ENCODE measurements around the gene CFAP251.

Gene CFAP251

DNA sequence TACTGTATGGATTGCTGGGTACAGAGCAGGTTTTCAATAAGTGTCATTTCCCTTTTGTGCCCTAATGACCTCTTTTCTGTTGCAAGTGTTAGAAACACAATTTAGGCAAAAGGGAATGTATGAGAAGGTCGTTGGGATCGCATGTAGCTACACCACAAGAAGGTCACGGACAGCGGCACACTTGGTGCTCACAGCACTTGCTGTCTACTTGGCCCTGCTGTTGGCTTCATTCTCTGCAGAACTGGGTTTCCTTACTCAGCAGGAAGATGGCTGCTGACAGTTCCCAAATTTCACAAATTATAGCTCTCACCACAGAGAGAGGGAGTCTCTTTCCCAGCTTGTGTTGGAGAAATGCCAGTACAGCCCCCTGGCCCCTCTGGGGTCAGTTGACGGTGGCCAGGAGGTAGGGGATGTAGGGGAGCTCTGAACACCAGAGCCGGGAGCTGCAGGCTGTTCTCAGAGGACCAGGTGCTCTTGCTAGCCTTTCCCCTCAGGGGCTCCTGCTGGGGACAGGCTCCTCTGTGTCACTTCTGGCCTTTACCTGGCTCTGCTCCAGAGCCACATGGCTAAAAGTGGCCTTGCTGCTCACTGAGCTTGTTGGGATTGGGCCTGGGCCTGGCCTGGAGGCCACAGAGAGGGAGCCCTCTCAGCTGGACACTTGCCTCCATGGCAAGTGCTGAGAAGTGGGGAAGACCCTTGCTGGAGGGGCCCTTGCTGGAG, 52.3 kb downstream of the CFAP251 start:
- ChIA-PET POLR2A (ENCODE audit: low non-redundant PET) (no interaction called here), CTCF (no interaction called here)
- no peak overlapping the region for H3K27ac ChIP-seq
- TF ChIP-seq, protein P1, sequence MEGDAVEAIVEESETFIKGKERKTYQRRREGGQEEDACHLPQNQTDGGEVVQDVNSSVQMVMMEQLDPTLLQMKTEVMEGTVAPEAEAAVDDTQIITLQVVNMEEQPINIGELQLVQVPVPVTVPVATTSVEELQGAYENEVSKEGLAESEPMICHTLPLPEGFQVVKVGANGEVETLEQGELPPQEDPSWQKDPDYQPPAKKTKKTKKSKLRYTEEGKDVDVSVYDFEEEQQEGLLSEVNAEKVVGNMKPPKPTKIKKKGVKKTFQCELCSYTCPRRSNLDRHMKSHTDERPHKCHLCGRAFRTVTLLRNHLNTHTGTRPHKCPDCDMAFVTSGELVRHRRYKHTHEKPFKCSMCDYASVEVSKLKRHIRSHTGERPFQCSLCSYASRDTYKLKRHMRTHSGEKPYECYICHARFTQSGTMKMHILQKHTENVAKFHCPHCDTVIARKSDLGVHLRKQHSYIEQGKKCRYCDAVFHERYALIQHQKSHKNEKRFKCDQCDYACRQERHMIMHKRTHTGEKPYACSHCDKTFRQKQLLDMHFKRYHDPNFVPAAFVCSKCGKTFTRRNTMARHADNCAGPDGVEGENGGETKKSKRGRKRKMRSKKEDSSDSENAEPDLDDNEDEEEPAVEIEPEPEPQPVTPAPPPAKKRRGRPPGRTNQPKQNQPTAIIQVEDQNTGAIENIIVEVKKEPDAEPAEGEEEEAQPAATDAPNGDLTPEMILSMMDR (conservative IDR thresholded peaks at IDR 0.05; ENCODE audit: low read depth): no peak
- no peak for DNase-seq (ENCODE audit: low spot score)

DNA sequence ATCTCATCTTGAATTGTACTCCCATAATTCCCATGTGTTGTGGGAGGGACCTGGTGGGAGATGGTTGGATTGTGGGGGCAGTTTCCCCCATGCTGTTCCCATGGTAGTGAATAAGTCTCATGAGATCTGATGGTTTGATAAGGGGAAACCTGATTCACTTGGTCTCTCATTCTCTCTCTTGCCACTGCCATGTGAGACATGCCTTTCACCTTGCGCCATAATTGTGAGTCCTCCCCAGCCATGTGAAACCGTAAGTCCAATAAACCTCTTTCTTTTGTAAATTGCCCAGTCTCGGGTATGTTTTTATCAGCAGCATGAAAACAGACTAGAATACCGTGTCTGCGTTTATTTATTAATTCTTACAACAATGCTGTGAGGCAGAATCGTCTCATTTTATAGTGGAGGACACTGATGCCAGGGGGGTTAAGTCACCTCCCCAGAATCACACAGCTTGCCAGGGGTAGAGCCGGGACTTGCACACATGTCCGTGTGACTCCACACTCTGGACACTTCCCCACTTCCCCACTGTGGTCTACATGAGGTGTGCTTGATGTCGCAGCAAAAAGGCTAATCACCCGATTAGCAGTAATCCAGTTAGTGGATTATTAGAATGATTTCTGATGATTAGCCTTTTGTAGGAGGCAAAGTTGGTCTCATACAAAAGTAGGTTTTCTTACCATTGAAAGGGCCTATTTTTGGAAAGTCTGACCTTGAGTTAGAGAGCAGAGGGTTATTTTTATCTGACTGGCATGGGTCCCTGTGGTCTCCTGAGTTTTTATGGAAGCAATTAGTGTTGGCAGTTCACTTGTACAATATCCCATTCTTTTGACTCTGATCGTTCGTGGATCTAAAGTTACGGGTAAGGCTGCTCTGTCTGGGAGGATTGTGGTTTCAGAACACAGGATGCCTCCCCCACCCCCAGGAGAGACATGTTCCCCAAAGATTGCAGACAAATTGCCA, 55.9 kb downstream of the CFAP251 start:
- TF ChIP-seq, protein P1 (conservative IDR thresholded peaks at IDR 0.05; ENCODE audit: low read depth): no peak
- DNase-seq (ENCODE audit: low spot score): no peak
- ChIA-PET POLR2A (ENCODE audit: low non-redundant PET) (no interaction called here), CTCF (interaction anchor here (0.7 kb wide), 1 partner anchor 62 kb away, joined by 3 read pairs; no protein-coding TSS in a partner anchor)
- H3K27ac ChIP-seq: no peak overlapping the region

GRCh38 chr12:121975021-121975420, 56.6 kb downstream of the CFAP251 start:
- TF ChIP-seq, protein P1 (conservative IDR thresholded peaks at IDR 0.05; ENCODE audit: low read depth): no peak
- no peak overlapping the region for H3K27ac ChIP-seq
- no peak for DNase-seq (ENCODE audit: low spot score)
- ChIA-PET POLR2A (ENCODE audit: low non-redundant PET) (no interaction called here), CTCF (no interaction called here)

GRCh38 chr12:121976950-121977349, 58.6 kb downstream of the CFAP251 start:
- POLR2A ChIA-PET (ENCODE audit: low non-redundant PET): no interaction called here
- no peak for DNase-seq (ENCODE audit: low spot score)
- TF ChIP-seq, protein P1 (conservative IDR thresholded peaks at IDR 0.05; ENCODE audit: low read depth): no peak
- CTCF ChIA-PET: no interaction called here
- no peak overlapping the region for H3K27ac ChIP-seq

DNA sequence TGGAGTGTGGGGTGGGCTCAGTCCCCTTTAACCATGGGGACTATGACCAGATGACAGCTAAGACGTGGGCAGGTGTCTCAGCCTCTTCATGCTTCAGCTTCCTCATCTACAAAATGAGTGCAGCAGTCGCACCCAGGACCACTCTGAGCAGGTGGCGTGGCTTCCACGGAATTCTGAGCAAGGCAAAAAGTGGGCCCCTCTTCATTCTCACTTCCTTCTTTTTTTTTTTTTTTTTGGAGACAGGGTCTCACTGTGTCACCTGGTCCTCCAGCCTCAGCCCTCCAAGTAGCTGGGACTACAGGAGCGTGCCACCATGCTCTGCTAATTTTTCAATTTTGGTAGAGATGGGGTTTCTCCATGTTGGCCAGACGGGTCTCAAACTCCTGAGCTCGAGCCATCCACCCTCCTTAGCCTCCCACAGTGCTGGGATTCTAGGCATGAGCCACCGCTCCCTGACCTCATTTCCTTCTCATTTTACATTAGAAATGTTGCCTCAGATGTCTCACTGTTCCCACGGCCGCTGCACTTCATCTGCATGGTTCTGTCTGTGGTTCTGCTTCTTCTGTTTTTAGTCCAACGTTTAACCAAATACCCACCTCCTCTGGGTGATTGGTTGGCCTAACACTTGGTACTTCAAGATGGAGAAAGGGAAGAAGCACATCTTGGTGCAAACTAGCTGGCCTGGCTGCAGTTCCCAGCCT, 61.9 kb downstream of the CFAP251 start:
- ChIA-PET POLR2A (ENCODE audit: low non-redundant PET) (no interaction called here), CTCF (interaction anchor here (0.6 to 0.7 kb wide), 2 partner anchors 110 to 185 kb away, joined by 3 to 5 read pairs; no protein-coding TSS in a partner anchor)
- no peak overlapping the region for H3K27ac ChIP-seq
- no peak for DNase-seq (ENCODE audit: low spot score)
- TF ChIP-seq, protein P1 (conservative IDR thresholded peaks at IDR 0.05; ENCODE audit: low read depth): no peak

DNA sequence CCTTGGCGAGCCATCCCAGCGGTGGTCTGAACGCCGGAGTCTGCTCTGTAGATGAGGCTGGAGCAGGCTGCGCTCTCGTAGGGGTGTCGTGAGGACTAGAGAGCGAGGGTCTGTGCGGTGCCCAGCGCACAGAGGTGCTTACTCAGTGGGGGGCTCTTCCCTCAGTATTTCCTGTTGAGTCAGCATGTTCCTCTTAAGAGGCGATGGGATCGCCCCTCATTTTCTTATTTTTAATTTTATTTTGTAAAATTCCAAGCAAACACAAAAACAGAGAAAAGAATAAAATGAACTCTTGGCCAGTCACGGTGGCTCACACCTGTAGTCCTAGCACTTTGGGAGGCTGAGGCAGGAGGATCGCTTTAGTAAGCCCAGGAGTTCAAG, 62.5 kb downstream of the CFAP251 start:
- ChIA-PET POLR2A (ENCODE audit: low non-redundant PET) (no interaction called here), CTCF (no interaction called here)
- DNase-seq (ENCODE audit: low spot score): no peak
- TF ChIP-seq, protein P1 (conservative IDR thresholded peaks at IDR 0.05; ENCODE audit: low read depth): no peak
- H3K27ac ChIP-seq: no peak overlapping the region
